ENCODE data around the gene DIS3L2. TPM values are rescaled to one million over a fixed set of nuclear protein-coding genes. Genes with fewer than 3 reads are reported as not detected.

The DIS3L2 gene
- total RNA-seq, 1 experiment from 2014 or later = 39.1 TPM

GRCh38 chr2:232308986-232309385, 347.5 kb downstream of the DIS3L2 start:
- Histone ChIP-seq H3K4me2 (no peak overlapping the region), H3K9me2 (ENCODE audit: insufficient read depth) (no peaks in the 10 kb centered on the region), H3K27me3 (ENCODE audit: insufficient read depth, low read depth) (no peaks in the 10 kb centered on the region), H3K9me3 (ENCODE audit: insufficient read depth, low read depth) (0 out of 2 replicates have a peak, but pooled peaks cover 5% of the 10 kb centered on the region), H3K4me1 (replicated peaks; ENCODE audit: insufficient read depth) (no peaks in the 10 kb centered on the region), H2AFZ (no peak overlapping the region), H3K79me2 (ENCODE audit: low read depth) (no peaks in the 10 kb centered on the region), H4K20me1 (ENCODE audit: insufficient read depth) (no peaks in the 10 kb centered on the region), H3K36me3 (ENCODE audit: low read depth) (no peaks in the 10 kb centered on the region; the same call in 1 of the 2 replicates), H3K4me3 (no peak overlapping the region), H3F3A (ENCODE audit: insufficient read depth, low read depth) (no peaks in the 10 kb centered on the region), H3K27ac (no peak overlapping the region)
- ChIA-PET POLR2A (ENCODE audit: unreplicated experiment) (no interaction called here), CTCF (no interaction called here)
- no peak for DNase-seq
- intact Hi-C loops (cut with micrococcal nuclease; ENCODE audit: unreplicated experiment) = no loop called here
- no TSS peak for BruUV-seq (replicated peaks)
- TF ChIP-seq CTCF (conservative IDR thresholded peaks at IDR 0.05) (no peak), EZH2 (IDR thresholded peaks at IDR 0.05; ENCODE audit: low read depth) (no peak)

- Histone ChIP-seq H3K4me3 (no peak overlapping the region), H4K20me1 (ENCODE audit: insufficient read depth) (no peaks in the 10 kb centered on the region), H3K4me1 (replicated peaks; ENCODE audit: insufficient read depth) (no peaks in the 10 kb centered on the region), H2AFZ (no peak overlapping the region), H3F3A (ENCODE audit: insufficient read depth, low read depth) (no peaks in the 10 kb centered on the region), H3K27me3 (ENCODE audit: insufficient read depth, low read depth) (no peaks in the 10 kb centered on the region), H3K9me2 (ENCODE audit: insufficient read depth) (no peaks in the 10 kb centered on the region), H3K27ac (no peak overlapping the region), H3K9me3 (ENCODE audit: insufficient read depth, low read depth) (0 out of 2 replicates have a peak, but pooled peaks cover 5% of the 10 kb centered on the region), H3K4me2 (no peak overlapping the region), H3K79me2 (ENCODE audit: low read depth) (no peaks in the 10 kb centered on the region), H3K36me3 (ENCODE audit: low read depth) (no peaks in the 10 kb centered on the region; the same call in 1 of the 2 replicates)
- BruUV-seq (replicated peaks) = no TSS peak
- no peak for TF ChIP-seq CTCF (conservative IDR thresholded peaks at IDR 0.05)
- TF ChIP-seq EZH2 (IDR thresholded peaks at IDR 0.05; ENCODE audit: low read depth) = no peak
- DNase-seq = no peak
- ChIA-PET POLR2A (ENCODE audit: unreplicated experiment) (interaction anchor here (0.6 kb wide), 2 partner anchors 21 to 519 kb away, joined by 3 read pairs; no protein-coding TSS in a partner anchor), CTCF (interaction anchor here (0.7 kb wide), 1 partner anchor 562 kb away, joined by 3 read pairs; no protein-coding TSS in a partner anchor)
- intact Hi-C loops (cut with micrococcal nuclease; ENCODE audit: unreplicated experiment) = no loop called here
These were observed 348.1 kb downstream of the DIS3L2 start for GRCh38 chr2:232309592-232309991.

- no peak overlapping the region for H2AFZ ChIP-seq
- ChIA-PET CTCF (interaction anchor here (0.5 to 0.7 kb wide), 2 partner anchors 228 to 563 kb away, joined by 3 to 7 read pairs; no protein-coding TSS in a partner anchor), POLR2A (ENCODE audit: unreplicated experiment) (interaction anchor here (0.6 kb wide), 2 partner anchors 21 to 518 kb away, joined by 3 read pairs; no protein-coding TSS in a partner anchor)
- TF ChIP-seq EZH2 (IDR thresholded peaks at IDR 0.05; ENCODE audit: low read depth) = no peak
- no peak for TF ChIP-seq CTCF (conservative IDR thresholded peaks at IDR 0.05)
- no peaks in the 10 kb centered on the region for H3K4me1 ChIP-seq (replicated peaks; ENCODE audit: insufficient read depth)
- H3K27me3 ChIP-seq (ENCODE audit: insufficient read depth, low read depth) = no peaks in the 10 kb centered on the region
- no TSS peak for BruUV-seq (replicated peaks)
- H3F3A ChIP-seq (ENCODE audit: insufficient read depth, low read depth) = no peaks in the 10 kb centered on the region
- intact Hi-C loops (cut with micrococcal nuclease; ENCODE audit: unreplicated experiment) = no loop called here
- H3K4me2 ChIP-seq = no peak overlapping the region
- H3K9me2 ChIP-seq (ENCODE audit: insufficient read depth) = no peaks in the 10 kb centered on the region
- no peaks in the 10 kb centered on the region for H3K79me2 ChIP-seq (ENCODE audit: low read depth)
- H3K9me3 ChIP-seq (ENCODE audit: insufficient read depth, low read depth) = 0 out of 2 replicates have a peak, but pooled peaks cover 5% of the 10 kb centered on the region
- H3K36me3 ChIP-seq (ENCODE audit: low read depth) = no peaks in the 10 kb centered on the region; the same call in 1 of the 2 replicates
- H4K20me1 ChIP-seq (ENCODE audit: insufficient read depth) = no peaks in the 10 kb centered on the region
- no peak overlapping the region for H3K27ac ChIP-seq
- DNase-seq = no peak
- H3K4me3 ChIP-seq = no peak overlapping the region
These were observed 348.6 kb downstream of the DIS3L2 start for GRCh38 chr2:232310121-232310520.
